HAP-1 (cell line): ENCODE results near the gene GNB3.
"Not testable (repeated sequence)": the region's sequence is repeated elsewhere in the genome, so short reads cannot be mapped to it uniquely, and the experiment has no call there.

ENCODE experiments used
- DNase-seq, 2 experiments: peaks; one replicate each; pipeline ENCODE4 v3.0.0-alpha.2; 2016 to 2020; ENCODE audit warnings: low spot score in 2 of 2
- H3K27me3 ChIP-seq: fragments of 250-450 bp; sonication (Bioruptor Pico); 2 replicates; pipeline ENCODE4 v1.5.1; 2020; ENCODE audit warnings: low read depth, mild to moderate bottlenecking, moderate library complexity
- H3K36me3 ChIP-seq: fragments of 250-450 bp; sonication (Bioruptor Pico); replicated peaks from 2 replicates; pipeline ENCODE4 v1.5.1; 2020; ENCODE audit warnings: mild to moderate bottlenecking
- H3K4me1 ChIP-seq: fragments of 250-450 bp; sonication (Bioruptor Pico); 2 replicates; pipeline ENCODE4 v1.5.1; 2020; ENCODE audit warnings: mild to moderate bottlenecking
- H3K4me3 ChIP-seq: fragments of 250-450 bp; sonication (Bioruptor Pico); 2 replicates; pipeline ENCODE4 v1.5.1; 2020; ENCODE audit warnings: mild to moderate bottlenecking, moderate library complexity
- H3K9me3 ChIP-seq: fragments of 250-450 bp; sonication (Bioruptor Pico); 2 replicates; pipeline ENCODE4 v1.5.1; 2020; ENCODE audit warnings: mild to moderate bottlenecking, moderate library complexity
- in situ Hi-C: fragments of 300-500 bp; cut with MboI; formaldehyde crosslinking; loops from 3 replicates; pipeline ENCODE4 v1.14.3; 2020; ENCODE audit warnings: low sequenced_read_pairs, inconsistent platforms, mixed read lengths

The GNB3 gene

DNA sequence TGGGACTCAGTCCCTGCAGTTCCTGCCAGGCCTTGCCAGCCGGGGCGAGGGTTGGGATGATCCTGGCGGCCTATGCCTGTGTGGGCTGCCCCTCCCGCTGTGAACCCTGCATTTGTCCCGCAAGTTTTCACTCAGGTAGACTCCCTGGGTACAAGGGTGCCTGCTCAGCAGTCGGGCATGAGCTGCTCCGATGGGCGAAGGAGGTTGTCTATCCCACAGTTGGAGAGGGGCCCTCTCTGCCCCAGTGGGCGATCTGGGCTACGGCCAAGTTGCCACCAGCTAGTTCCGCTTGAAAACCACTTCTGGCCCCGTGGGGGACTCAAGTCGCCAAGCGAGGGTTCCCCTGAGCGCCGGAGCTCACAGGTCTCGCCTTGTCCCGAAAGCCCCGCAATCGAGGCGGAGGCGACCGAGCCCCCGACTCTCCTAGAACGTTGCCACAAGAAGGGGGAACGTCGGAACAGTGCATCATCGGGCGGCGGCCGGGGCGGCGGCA, 26.2 kb downstream of the GNB3 start:
- in situ Hi-C loops: loop anchor here (5.0 kb wide), 1 partner anchor 75 kb away; the partner anchor contains the start of genes C12orf57 and RNU7-1
- peaks cover 21% of the 10 kb centered on the region for H3K4me1 ChIP-seq

DNA sequence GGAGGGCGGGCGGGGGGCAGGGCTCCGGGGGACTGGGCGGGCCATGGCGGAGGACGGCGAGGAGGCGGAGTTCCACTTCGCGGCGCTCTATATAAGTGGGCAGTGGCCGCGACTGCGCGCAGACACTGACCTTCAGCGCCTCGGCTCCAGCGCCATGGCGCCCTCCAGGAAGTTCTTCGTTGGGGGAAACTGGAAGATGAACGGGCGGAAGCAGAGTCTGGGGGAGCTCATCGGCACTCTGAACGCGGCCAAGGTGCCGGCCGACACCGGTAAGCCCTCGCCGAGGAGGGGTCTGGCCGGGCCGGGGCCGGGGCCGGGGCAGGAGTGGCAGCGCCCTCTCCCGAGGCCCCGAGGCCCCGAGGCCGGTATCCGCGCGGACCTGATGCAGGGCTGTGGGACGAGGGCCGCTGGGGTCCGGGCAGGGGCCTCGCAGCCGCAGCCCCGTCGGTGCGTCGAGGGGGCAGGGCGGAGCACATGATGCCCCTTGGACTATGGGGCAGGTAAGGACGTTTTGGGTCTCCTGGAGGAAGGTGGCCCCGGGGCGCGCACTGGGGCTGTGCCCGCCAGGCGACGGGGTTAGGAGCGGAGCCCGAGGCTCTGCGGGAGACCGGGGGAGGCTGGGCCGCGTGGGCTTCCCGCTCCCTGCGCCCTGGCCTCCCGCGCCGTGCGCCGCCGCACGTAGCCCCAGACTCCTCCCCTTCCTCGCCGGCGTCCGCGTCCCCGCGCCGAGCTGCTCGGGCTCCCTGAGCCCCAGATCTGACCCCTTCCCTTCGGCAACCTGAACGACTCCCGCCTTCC, 26.9 kb downstream of the GNB3 start, which contains the start of gene TPI1:
TPI1 (plus strand) TSS at position 119 of the 798 bp plus-strand sequence; CDS start at position 155, 36 bp downstream.
- in situ Hi-C loops: loop anchor here (5.0 kb wide), 1 partner anchor 75 kb away; the partner anchor contains the start of genes C12orf57 and RNU7-1
- DNase-seq: peak; percentile 71 to 88
- peaks cover 77% of the 10 kb centered on the region for H3K36me3 ChIP-seq
- no peaks in the 10 kb centered on the region for H3K27me3 ChIP-seq
- peak within 1 kb of the TSS; percentile 92 for H3K4me3 ChIP-seq
- H3K9me3 ChIP-seq: no peaks in the 10 kb centered on the region
- peaks cover 23% of the 10 kb centered on the region for H3K4me1 ChIP-seq

More for the DNA sequence above, 26.2 kb downstream of the GNB3 start:
- Histone ChIP-seq H3K36me3 (peaks cover 74% of the 10 kb centered on the region), H3K27me3 (no peaks in the 10 kb centered on the region), H3K9me3 (no peaks in the 10 kb centered on the region), H3K4me3 (peak overlapping the region; percentile 92)
- DNase-seq: no peak

DNA sequence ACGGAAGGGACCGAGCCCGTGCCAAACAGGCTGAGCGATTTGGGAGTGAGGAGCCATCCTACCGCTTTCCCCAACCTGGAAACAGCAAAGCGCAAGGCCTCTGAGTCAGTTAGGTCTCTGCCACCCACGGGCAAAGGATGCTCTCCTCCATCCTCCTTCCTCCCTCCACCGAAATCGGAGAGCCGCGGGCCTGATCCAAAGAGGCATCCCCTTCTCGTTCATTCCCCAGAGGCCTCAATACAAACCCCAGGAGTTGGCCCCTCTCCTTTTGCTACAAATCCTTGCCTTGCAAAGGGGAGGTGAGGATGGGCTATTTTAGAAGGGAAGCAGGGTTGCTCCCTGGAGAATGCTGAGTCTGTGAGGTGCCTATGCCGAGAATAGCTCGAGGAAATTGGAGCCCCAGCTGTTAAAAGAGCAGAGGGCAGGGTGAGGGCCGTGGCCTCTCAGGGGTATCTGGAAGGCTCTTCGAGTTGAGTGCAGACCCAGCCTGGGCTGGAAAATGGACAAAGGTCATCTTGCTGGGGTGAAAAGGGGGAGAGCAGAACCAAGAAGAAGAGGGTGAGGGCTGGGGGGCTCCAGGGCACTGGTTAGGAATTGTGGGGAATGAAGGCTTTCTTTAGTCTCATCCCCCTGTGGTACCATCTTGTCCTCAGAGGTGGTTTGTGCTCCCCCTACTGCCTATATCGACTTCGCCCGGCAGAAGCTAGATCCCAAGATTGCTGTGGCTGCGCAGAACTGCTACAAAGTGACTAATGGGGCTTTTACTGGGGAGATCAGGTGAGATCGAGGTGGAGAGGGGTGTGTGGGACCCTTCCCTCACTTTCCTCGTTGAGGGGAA, 27.7 kb downstream of the GNB3 start:
- H3K4me1 ChIP-seq: peaks cover 23% of the 10 kb centered on the region
- DNase-seq: peak in 1 of 2 experiments; percentile 39

DNA sequence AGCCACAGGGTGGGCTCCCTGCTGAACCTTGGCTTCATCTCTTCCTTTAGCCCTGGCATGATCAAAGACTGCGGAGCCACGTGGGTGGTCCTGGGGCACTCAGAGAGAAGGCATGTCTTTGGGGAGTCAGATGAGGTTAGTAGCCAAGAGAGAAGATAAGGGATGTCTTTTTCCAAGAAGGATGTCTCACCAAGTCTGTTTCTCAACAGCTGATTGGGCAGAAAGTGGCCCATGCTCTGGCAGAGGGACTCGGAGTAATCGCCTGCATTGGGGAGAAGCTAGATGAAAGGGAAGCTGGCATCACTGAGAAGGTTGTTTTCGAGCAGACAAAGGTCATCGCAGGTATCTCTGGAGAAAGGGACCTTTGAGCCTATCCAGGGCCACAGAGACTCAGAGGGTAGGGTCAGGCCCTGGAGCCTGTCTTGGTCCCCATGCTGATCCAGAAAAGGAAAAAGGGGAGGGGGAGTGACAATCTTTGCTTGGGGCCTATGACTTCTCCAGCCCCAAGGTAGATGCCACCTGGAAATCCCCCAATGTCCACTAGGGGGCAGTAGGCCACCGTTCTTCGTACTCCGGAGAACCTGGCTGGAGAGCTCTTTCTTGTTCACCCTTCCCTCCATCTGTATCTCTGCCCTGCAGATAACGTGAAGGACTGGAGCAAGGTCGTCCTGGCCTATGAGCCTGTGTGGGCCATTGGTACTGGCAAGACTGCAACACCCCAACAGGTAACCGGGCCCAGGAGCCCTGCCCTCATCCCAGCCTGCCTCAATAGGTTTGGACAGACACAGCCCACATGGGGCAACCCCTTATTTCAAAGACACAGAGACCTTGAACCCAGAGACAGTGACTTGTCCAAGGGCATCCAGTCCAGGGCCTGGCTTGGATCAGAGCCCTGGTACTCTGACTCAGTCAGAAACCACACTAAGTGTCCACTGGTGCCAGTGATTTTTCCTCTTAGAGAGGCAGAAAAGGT, 28.6 kb downstream of the GNB3 start:
- in situ Hi-C loops: loop anchor here (5.0 kb wide), 1 partner anchor 73 kb away; the partner anchor contains the start of genes C12orf57 and RNU7-1
- Histone ChIP-seq H3K4me3 (peak overlapping the region; percentile 92), H3K9me3 (no peaks in the 10 kb centered on the region), H3K4me1 (peaks cover 26% of the 10 kb centered on the region), H3K27me3 (no peaks in the 10 kb centered on the region), H3K36me3 (peaks cover 66% of the 10 kb centered on the region)
- DNase-seq: peak; percentile 72 to 93

More for the DNA sequence above, 27.7 kb downstream of the GNB3 start:
- H3K4me3 ChIP-seq: peak overlapping the region; percentile 92
- in situ Hi-C loops: loop anchor here (5.0 kb wide), 1 partner anchor 74 kb away; the partner anchor contains the start of genes C12orf57 and RNU7-1
- no peaks in the 10 kb centered on the region for H3K27me3 ChIP-seq
- no peaks in the 10 kb centered on the region for H3K9me3 ChIP-seq
- H3K36me3 ChIP-seq: peaks cover 71% of the 10 kb centered on the region

DNA sequence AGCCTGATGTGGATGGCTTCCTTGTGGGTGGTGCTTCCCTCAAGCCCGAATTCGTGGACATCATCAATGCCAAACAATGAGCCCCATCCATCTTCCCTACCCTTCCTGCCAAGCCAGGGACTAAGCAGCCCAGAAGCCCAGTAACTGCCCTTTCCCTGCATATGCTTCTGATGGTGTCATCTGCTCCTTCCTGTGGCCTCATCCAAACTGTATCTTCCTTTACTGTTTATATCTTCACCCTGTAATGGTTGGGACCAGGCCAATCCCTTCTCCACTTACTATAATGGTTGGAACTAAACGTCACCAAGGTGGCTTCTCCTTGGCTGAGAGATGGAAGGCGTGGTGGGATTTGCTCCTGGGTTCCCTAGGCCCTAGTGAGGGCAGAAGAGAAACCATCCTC, 29.6 kb downstream of the GNB3 start:
- H3K4me3 ChIP-seq, in situ Hi-C loops, H3K27me3 ChIP-seq, H3K9me3 ChIP-seq, DNase-seq: not testable (repeated sequence)
- Histone ChIP-seq H3K36me3 (peaks cover 60% of the 10 kb centered on the region), H3K4me1 (peaks cover 30% of the 10 kb centered on the region)

DNA sequence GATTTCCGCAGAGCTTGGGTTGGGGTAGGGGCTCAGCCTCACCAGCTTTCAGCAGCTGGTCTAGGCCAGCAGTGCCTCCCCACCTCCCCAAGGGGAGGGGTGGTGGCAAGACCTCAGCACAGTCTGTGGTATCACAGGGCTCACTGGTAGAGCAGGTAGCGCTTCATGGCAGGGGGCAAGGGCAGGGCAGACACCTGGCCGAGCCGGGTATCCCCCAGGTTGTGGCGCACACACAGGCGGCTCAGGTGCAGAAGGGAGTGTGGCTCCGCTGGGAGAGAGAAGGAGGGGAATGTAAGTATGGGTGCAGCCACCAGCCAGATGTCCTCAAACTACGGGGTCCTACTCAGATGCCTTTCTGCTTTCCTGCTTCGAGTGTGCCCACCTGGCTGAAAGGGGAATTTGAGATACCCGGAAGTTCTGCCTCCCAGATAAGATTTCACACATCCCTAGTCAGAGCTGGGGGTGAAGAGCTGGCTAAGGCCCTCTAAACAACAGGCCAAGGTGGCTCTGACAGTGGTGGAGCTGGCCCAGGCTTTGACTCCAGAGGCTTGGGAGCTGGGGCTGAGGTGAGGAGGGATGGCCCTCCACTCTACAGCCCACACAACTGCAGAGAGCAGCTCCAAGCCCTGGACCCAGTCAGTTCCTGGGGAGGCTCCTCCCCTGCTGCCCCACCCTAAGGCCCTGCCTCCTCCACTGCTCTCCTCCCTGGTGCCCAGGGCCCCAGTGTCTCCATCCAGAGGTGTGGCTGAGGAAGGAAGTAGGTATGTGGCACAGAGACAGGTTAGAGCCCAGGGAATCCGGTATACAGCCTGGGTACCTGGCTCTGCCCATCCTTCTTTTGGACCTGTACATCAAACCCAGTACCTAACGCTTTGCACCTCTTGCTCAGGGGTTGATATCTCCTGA, 30.6 kb downstream of the GNB3 start:
- Histone ChIP-seq H3K36me3 (peaks cover 53% of the 10 kb centered on the region), H3K9me3 (no peaks in the 10 kb centered on the region), H3K4me1 (peaks cover 30% of the 10 kb centered on the region), H3K27me3 (no peaks in the 10 kb centered on the region), H3K4me3 (peak overlapping the region; percentile 82)
- in situ Hi-C loops: no loop called here
- DNase-seq: peak in 1 of 2 experiments; percentile 82

DNA sequence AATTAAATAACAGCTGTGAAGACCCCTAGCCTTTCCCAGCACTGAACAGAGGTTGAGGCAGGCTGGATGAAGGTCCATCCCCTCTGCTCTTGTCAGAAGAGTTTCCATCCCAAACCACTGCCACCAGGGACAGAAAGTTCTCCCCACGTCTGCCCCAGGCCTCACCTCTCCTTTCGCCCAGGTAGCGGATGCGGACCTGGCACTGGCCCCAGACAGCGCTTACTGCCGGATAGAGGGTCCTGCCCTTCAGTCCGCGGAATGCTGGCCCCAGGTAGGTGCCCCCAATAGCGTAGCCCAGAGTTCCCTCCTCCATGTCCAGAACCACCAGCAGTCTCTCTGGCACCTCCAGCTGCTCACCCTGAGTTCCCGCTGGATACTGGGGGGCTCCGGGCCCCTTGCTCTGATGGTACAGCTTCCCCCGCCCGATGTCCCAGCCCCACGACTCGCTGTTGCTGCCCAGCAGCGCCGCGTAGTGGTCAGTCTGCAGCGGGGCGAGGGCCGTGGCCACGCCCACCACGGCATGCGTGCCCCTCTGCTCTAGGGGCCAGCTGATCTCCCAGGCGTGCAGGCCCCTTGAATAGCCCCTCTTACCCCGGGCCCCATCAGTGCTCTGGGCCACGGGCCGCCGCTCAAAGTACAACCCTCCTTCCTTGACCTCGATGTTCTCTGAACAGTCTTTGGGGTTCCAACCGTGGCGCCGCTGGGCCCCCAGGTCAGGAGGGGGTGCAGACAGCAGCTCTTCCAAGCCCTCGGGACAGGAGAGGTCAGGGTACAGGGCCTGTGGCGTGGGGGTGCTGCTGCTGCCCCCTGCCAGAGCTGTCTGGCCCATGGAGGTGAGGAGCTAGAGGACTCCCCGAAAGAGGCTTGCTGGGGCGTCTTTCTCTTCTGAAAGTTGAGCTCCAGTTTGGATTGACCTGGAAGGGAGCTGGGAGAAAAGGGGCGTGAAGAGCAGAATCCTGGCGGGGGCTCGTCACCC, 31.6 kb downstream of the GNB3 start:
- DNase-seq: peak; percentile 75 to 92
- H3K36me3 ChIP-seq: peaks cover 53% of the 10 kb centered on the region

DNA sequence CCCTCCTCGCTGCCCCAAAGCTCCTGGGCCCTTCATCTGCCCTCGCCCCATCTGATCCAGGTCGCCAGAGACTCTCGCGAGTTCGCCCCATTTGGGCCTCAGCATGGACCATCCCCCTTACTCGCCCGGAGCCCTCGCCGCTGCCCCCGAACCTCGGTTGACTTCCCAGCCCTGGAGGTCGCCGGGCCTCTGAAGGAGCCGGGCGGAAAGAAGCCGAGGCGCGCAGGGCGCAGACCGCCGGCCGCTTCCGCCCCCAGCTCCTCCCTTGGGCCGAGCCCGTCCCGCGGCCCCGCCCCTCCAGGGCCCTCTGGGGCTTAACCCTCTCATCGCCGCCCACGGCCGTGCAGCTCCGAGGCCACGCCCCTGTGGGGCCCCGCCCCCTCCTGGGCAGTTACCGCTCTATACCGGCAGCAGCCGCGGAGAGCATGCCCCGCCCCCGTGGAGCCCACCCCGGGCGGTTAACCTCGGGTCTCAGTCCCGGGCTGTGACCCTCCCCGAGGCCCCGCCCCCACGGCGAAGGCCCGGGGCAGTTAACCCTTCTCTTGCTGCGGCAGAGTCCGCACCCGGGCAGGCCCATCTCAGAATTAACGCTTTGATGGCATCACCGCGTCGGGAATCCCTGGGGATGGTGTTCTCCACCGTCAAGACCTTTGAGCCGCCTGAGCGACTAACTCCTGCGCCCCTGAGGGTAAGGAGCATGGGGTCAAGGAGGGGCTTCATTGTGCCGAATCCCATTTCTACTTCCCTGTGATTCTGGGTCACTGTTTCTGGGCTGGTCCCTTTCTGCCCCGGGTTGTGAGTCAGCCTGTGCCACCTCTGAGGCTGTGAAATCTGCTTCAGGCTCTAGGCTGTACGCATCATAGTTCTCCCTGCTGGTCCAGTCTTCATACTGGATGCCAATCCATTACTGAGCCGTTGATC, 32.6 kb downstream of the GNB3 start, which contains the start of gene SPSB2:
SPSB2 (minus strand) TSS at position 210 of the 921 bp plus-strand sequence. CDS start 402 bp downstream, outside the sequence.
- in situ Hi-C loops: no loop called here
- Histone ChIP-seq H3K4me3 (peak within 1 kb of the TSS; percentile 82), H3K27me3 (no peaks in the 10 kb centered on the region), H3K36me3 (peaks cover 43% of the 10 kb centered on the region), H3K4me1 (peaks cover 26% of the 10 kb centered on the region), H3K9me3 (no peaks in the 10 kb centered on the region)
- peak; percentile 95 to 100 for DNase-seq

More for the DNA sequence above, 31.6 kb downstream of the GNB3 start:
- Histone ChIP-seq H3K4me3 (peak overlapping the region; percentile 82), H3K9me3 (no peaks in the 10 kb centered on the region), H3K4me1 (peaks cover 26% of the 10 kb centered on the region), H3K27me3 (no peaks in the 10 kb centered on the region)
- in situ Hi-C loops: no loop called here

DNA sequence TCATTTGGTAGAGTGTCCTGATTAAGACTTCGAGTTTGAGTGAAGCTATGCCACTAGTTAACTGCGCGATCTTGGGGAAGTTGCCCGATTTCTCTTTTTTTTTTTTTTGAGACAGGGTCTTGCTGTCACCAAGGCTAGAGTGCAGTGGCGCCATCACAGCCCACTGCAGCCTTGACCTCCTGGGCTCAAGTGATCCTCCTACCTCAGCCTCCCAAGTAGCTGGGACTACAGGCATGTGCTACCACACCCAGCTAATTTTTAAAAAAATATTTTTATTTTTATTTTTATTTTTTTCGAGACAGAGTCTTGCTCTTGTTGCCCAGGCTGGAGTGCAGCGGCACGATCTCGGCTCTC, 33.3 kb downstream of the GNB3 start:
- H3K27me3 ChIP-seq, in situ Hi-C loops, DNase-seq, H3K9me3 ChIP-seq: not testable (repeated sequence)
- peaks cover 37% of the 10 kb centered on the region for H3K36me3 ChIP-seq
- peaks cover 26% of the 10 kb centered on the region for H3K4me1 ChIP-seq
- H3K4me3 ChIP-seq: peak overlapping the region; percentile 82

DNA sequence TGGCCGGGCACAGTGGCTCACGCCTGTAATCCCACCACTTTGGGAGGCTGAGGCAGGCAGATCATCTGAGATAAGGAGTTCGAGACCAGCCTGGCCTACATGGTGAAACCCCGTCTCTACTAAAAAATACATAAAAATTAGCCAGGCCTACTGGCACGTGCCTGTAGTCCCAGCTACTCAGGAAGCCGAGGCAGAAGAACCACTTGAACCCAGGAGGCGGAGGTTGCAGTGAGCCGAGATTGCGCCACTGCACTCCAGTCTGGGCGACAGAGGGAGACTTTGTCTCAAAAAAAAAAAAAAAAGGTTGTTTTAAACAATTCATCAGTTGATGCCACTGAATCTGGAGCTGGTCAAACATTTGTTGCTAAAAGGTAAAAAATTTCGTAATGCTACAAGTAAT, 39.1 kb downstream of the GNB3 start:
- DNase-seq, in situ Hi-C loops, H3K27me3 ChIP-seq, H3K4me1 ChIP-seq, H3K4me3 ChIP-seq, H3K9me3 ChIP-seq: not testable (repeated sequence)
- H3K36me3 ChIP-seq: peaks cover 16% of the 10 kb centered on the region
